HCEC 1CT (cell line): ENCODE results near the gene ATF5.

Source experiments
- DNase-seq: peaks from one replicate; pipeline ENCODE4 v3.0.0-alpha.2; 2017

ATF5 gene

GRCh38 chr19:49894879-49895565, 34.0 kb upstream of the ATF5 start:
- no peak for DNase-seq

GRCh38 chr19:49895566-49896297, 33.3 kb upstream of the ATF5 start:
- DNase-seq, result no peak

- DNase-seq, result peak; percentile 13
These were observed 32.0 kb upstream of the ATF5 start, which contains the start of gene IL4I1 for GRCh38 chr19:49896863-49897621. TSS of gene IL4I1 (minus strand) at chr19:49896887. CDS start at chr19:49896160, 727 bp downstream.

GRCh38 chr19:49904136-49904535, 24.9 kb upstream of the ATF5 start:
- no peak for DNase-seq

GRCh38 chr19:49906879-49907564, 22.0 kb upstream of the ATF5 start:
- DNase-seq, result no peak

GRCh38 chr19:49907745-49908446, 21.1 kb upstream of the ATF5 start:
- no peak for DNase-seq

GRCh38 chr19:49908480-49909420, 20.3 kb upstream of the ATF5 start:
- DNase-seq, result no peak

- no peak for DNase-seq
These were observed 18.8 kb upstream of the ATF5 start for GRCh38 chr19:49910179-49910578.

- DNase-seq, result no peak
These were observed 17.4 kb upstream of the ATF5 start for GRCh38 chr19:49911381-49912145.

DNA sequence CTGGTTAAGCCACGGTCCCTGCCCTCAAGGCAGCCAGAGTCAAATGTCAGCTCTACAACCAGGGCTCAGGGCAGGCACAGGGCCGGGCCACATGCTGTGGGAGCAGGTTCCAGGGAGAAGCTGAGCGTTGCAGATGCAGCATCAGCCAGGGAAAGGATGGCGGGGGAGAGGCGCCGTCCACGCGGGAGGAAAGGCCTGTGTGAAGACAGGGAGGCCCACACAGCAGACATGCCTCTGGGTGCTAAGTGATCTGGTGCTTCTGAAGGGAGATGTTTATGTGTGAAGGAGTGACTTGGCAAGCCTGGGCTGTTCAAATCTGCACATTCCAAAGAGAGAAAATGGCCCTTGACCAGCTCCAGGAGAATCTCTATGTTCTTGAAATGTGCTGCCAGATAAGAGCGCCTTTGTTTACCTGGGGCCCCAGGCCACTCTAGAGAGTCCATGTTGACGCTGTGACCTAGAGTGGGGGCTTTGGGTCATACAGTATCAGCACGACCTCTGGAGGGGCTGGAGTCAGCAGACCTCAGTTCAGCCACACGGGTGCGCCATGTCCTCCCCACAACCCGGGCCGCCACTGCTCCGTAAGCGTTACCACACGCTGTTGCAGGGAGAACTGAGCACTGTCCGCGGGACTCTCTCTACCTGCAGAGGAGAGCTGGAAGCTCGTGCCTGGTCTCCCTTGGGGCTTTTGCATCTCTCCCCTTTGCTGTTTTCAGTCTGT, 15.9 kb upstream of the ATF5 start:
- no peak for DNase-seq

- DNase-seq, result no peak
These were observed 15.3 kb upstream of the ATF5 start for GRCh38 chr19:49913720-49914119.

GRCh38 chr19:49915271-49915670, 13.7 kb upstream of the ATF5 start:
- no peak for DNase-seq

DNA sequence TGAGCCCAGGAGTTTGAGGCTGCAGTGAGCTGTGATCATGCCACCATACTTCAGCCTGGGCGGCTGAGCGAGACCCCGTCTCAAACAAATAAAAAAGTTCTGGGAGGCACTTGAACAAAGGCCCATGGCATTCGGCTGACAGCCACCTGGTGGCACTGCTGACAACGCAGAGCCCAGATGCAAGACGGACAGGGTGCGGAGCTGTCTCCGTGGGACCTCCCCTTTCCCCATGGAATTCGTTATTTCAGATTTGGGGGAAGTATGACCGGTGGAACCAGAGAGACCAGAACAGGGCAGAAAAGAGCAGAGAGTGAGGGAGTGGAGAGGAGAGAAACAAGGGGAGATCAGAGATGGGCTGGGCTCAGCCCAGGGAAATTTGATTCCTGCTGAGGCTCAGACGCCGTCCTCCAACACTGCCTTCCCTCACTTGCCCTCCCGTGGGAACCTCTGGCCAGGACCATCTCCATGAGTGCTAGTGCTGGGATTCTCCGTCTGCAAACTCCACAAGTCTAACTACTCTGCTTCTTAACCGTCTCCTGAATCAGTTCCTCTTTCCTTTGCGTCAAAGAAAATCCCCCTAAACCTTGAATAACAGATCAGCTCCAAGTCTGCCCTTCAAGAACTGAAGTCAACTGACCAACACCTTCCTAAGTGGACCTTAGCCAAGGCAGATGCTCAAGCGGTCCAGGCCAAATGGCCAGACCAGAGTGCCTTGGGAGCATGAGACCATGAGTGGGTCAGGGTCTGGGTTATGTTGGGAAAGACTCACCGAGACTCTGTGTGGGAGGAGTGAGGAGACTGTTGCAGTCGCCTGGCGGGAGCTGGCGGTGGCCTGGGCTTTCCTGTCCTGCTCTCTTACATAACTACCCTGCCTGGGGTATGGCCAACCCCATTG, 11.9 kb upstream of the ATF5 start:
- DNase-seq, result no peak

DNA sequence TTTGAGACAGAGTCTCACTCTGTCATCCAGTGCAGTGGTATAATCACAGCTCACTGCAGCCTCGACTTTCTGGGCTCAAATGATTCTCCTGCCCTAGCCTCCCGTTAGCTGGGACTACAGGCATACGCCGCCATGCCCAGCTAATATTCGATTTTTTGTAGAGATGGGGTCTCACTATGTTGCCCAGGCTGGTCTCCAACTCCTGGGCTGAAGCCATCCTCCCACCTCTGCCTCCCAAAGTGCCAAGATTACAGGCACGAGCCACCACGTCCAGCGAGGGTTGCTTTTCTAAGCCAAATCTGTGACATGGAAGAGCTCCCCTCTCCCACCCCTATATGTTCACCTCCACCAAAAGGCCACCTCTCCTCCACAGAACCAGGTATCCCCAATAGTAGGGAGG, 10.9 kb upstream of the ATF5 start:
- no peak for DNase-seq

GRCh38 chr19:49920624-49921363, 8.2 kb upstream of the ATF5 start:
- no peak for DNase-seq

- peak; percentile 73 for DNase-seq
These were observed 6.9 kb upstream of the ATF5 start for GRCh38 chr19:49921871-49922795.
